ENCODE measurements around the gene PTPRO. TPM values are rescaled to one million over a fixed set of nuclear protein-coding genes. Genes with fewer than 3 reads are reported as not detected.

Gene PTPRO
- total and polyA plus RNA-seq, 12 donors, result 0.21 to 5.4 (median 0.64) TPM; not detected in 1

DNA sequence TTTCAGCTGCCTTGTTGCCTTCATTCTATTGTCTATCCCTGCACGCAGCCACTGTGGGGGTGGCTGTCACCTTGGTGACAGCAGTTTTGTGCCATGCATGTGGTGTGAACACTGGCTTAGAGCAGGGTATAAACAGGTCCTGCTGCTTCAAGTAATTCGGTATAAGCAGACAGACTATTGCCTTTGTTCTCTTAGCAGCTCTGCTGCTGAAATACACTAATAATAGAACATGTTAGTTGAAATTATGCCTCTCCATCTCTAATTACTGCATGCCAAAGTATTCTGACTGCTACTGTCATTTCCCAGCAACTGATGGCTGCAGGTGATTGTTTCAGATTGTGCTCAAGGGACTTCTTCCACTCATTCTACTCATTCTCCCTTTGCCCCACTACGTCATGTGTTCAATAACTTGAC, 34.6 kb downstream of the PTPRO start:
- intact Hi-C loops (cut with DNase I), result no loop called here
- Histone ChIP-seq H3K27me3 (peaks cover 0 to 6% (median 0%) of the 10 kb centered on the region in 7 donors), H3K4me3 (no peak overlapping the region), H3K36me3 (no peaks in the 10 kb centered on the region), H3K9me3 (no peaks in the 10 kb centered on the region), H3K4me1 (no peaks in the 10 kb centered on the region), H3K27ac (no peak overlapping the region)
- DNase-seq, result no peak
- ATAC-seq, result no peak
- WGBS, 2 donors, result 63 to 70% methylated on average over 3 of the region's 3 CpGs
- TF ChIP-seq, protein P1, sequence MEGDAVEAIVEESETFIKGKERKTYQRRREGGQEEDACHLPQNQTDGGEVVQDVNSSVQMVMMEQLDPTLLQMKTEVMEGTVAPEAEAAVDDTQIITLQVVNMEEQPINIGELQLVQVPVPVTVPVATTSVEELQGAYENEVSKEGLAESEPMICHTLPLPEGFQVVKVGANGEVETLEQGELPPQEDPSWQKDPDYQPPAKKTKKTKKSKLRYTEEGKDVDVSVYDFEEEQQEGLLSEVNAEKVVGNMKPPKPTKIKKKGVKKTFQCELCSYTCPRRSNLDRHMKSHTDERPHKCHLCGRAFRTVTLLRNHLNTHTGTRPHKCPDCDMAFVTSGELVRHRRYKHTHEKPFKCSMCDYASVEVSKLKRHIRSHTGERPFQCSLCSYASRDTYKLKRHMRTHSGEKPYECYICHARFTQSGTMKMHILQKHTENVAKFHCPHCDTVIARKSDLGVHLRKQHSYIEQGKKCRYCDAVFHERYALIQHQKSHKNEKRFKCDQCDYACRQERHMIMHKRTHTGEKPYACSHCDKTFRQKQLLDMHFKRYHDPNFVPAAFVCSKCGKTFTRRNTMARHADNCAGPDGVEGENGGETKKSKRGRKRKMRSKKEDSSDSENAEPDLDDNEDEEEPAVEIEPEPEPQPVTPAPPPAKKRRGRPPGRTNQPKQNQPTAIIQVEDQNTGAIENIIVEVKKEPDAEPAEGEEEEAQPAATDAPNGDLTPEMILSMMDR (IDR thresholded peaks at IDR 0.05), result no peak

DNA sequence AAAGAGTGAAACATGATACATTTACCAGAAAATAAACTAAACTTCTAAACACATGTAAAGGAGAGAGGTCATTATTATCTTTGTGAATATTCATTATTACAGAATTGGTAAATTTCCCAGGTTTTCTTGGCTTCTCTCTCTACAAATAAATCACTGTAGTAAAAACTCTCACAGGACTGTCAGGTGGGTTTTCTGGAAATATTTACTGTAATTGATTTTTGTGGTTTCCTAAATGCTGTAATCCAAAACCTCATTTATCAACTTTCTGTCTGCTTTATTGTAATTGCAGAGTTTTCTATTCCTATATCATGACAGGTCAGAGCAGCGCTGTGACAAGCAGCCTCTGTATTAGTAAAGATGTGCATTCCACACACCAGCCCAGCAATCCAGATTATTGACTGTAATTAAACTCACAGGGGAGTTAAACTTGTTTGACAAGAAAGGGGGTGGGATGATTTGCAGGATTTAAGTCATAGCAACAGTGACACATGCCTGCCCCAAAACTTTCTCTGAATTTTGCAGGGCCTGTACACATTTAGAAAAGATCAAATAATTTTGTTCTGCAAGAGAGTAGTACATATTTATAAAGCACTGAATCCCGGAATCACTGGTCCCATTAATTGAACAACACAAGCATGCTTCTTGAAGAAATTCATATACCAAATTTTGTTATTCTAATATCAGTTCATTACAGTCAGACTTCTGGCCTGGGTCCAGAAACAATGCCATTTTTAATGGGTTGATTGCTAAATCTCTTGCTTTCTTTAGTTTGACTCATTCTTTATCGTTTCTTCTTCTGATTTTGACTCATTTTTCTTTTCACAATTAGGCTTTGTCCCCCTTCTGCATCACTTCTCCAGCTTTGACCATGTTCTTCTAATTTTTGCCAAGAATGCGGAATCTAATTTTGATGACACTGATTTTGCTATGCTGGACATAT, 42.2 kb downstream of the PTPRO start:
- Histone ChIP-seq H3K9me3 (no peaks in the 10 kb centered on the region), H3K27me3 (peaks cover 0 to 12% (median 0%) of the 10 kb centered on the region in 7 donors), H3K27ac (no peak overlapping the region), H3K4me3 (no peak overlapping the region), H3K4me1 (no peaks in the 10 kb centered on the region), H3K36me3 (no peaks in the 10 kb centered on the region)
- TF ChIP-seq, protein P1 (IDR thresholded peaks at IDR 0.05), result no peak
- no peak for ATAC-seq
- intact Hi-C loops (cut with DNase I), result no loop called here
- DNase-seq, result no peak
- 62 to 64% methylated on average over 4 of the region's 4 CpGs for WGBS, 2 donors

DNA sequence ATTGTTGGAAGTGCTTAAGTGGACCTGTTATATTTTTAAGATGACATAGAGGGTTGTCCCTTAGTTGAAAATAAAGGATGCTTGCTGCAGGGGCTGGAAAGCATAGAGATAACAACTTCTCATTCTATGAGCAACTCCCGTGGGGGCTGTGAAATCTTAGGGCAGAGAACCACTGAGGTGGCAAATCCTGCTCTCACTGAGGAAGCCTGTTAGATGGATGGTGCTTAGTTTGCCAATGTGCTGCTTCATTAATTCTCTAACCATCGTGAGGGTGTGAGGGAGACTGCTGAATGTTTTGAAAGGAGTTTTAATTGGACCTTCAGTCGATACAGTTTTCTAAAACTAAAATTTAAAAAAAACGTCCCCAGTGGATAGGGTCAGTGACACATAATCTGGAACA, 46.5 kb downstream of the PTPRO start:
- H3K27ac ChIP-seq, result no peak overlapping the region
- no peaks in the 10 kb centered on the region for H3K36me3 ChIP-seq
- WGBS, 2 donors, result 51 to 58% methylated on average over 4 of the region's 4 CpGs
- peaks cover 0 to 11% (median 0%) of the 10 kb centered on the region in 7 donors for H3K27me3 ChIP-seq
- intact Hi-C loops (cut with DNase I), result no loop called here
- ATAC-seq, result no peak
- DNase-seq, result no peak
- TF ChIP-seq, protein P1 (IDR thresholded peaks at IDR 0.05), result no peak
- no peak overlapping the region for H3K4me3 ChIP-seq
- no peaks in the 10 kb centered on the region for H3K4me1 ChIP-seq
- no peaks in the 10 kb centered on the region for H3K9me3 ChIP-seq

DNA sequence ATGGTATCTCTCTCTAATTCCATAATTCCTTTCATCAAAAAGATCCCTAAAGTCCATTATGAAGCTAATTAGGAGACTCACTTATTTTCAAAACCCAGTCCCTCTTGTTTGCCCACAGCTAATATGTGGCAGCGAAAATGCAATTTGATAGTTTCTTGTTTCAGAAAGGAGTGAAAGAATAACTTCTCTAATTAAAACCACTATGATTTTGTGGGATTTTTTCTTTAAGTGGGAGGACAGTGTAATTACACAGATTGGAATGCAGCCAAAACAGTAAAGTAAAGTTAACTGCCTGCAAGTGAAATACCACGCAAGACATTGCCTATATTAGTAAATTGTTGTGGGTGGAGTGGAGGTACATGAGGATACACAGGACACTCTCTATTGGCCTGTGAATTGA, 50.0 kb downstream of the PTPRO start:
- Histone ChIP-seq H3K4me1 (no peaks in the 10 kb centered on the region), H3K27me3 (peaks cover 0 to 11% (median 0%) of the 10 kb centered on the region in 7 donors), H3K36me3 (no peaks in the 10 kb centered on the region), H3K9me3 (peaks cover 0 to 27% (median 11%) of the 10 kb centered on the region in 11 donors), H3K4me3 (no peak overlapping the region), H3K27ac (no peak overlapping the region)
- WGBS, 2 donors, result 72 to 78% methylated on average over 2 of the region's 2 CpGs
- TF ChIP-seq, protein P1 (IDR thresholded peaks at IDR 0.05), result no peak
- ATAC-seq, result no peak
- intact Hi-C loops (cut with DNase I), result loop anchor here in 1 of 10 donors (5.0 kb wide), 1 partner anchor 1390 kb away; the partner anchor contains the start of gene GRIN2B
- no peak for DNase-seq

Measured in heart right ventricle (tissue), 16 donors.